Suprapubic skin (tissue), 4 donors: ENCODE data around the gene NPS.

Source experiments
- POLR2A ChIP-seq, 2 donors: fragments of 450-650 bp; IDR thresholded peaks; one replicate each; pipeline ENCODE4 v1.6.1; 2017; ENCODE audit warnings: antibody characterized with exemption in 2 of 2, mild to moderate bottlenecking in 2 of 2, moderate library complexity in 2 of 2
- POLR2AphosphoS5 ChIP-seq, 3 donors: sonication (generic); formaldehyde crosslinking; IDR thresholded peaks; one replicate each; pipeline ENCODE4 v1.6.1; 2017; ENCODE audit warnings: antibody characterized with exemption in 3 of 3
- TF ChIP-seq, protein P1 (sequence below), 2 donors: fragments of 200-600 bp in 1 of 2; fragments of 450-650 bp in 1 of 2; sonication (generic) in 1 of 2; IDR thresholded peaks; one replicate each; pipeline ENCODE4 v1.5.1; 2016 to 2019; ENCODE audit warnings: antibody characterized with exemption in 2 of 2, mild to moderate bottlenecking in 1 of 2, moderate library complexity in 1 of 2

DNA sequence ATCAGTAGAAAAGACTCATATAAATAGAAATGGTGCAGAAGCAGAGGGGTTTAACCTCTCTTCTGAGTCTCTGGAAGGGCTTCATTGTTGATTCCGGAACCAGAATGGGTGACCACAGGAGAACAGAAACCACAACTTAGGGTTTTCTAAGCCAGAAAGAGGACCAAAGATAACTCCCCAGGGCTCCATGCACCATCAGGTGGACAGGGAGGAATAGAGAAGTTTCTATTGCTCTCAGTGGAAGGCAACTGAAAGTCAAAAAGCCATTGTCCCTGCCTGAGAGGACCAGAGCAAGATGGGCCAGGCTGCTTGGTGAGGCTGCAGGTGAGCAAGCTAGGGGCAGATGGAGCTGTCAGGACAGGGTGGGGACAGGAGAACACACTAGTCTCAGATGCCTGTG lies 14.6 kb upstream of the NPS start:
- TF ChIP-seq, protein P1, sequence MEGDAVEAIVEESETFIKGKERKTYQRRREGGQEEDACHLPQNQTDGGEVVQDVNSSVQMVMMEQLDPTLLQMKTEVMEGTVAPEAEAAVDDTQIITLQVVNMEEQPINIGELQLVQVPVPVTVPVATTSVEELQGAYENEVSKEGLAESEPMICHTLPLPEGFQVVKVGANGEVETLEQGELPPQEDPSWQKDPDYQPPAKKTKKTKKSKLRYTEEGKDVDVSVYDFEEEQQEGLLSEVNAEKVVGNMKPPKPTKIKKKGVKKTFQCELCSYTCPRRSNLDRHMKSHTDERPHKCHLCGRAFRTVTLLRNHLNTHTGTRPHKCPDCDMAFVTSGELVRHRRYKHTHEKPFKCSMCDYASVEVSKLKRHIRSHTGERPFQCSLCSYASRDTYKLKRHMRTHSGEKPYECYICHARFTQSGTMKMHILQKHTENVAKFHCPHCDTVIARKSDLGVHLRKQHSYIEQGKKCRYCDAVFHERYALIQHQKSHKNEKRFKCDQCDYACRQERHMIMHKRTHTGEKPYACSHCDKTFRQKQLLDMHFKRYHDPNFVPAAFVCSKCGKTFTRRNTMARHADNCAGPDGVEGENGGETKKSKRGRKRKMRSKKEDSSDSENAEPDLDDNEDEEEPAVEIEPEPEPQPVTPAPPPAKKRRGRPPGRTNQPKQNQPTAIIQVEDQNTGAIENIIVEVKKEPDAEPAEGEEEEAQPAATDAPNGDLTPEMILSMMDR (IDR thresholded peaks at IDR 0.05): no peak
- TF ChIP-seq POLR2A (IDR thresholded peaks at IDR 0.05) (no peak), POLR2AphosphoS5 (IDR thresholded peaks at IDR 0.05) (no peak)
